Right lung (tissue), 5 donors: ENCODE data around the gene KRT75. TPM values are rescaled to one million over a fixed set of nuclear protein-coding genes. Genes with fewer than 3 reads are reported as not detected.

Experiments
- DNase-seq, 2 donors: peaks; one replicate each; pipeline ENCODE4 v3.0.0-alpha.2; 2013
- polyA plus RNA-seq, 5 donors: library from polyadenylated mRNA; unstranded; fragments of 120-200 nt; gene quantifications; one replicate each; pipeline versions ENCODE4 v1.2.1 to v1.2.3, GENCODE V29; 2013; ENCODE audit warnings: inconsistent platforms in 1 of 5, low replicate concordance in 1 of 5; ENCODE audit not compliant: insufficient read length in 5 of 5, insufficient read depth in 1 of 5

The KRT75 gene
- polyA plus RNA-seq, 5 donors = not detected

- DNase-seq = no peak
These were observed 6.7 kb upstream of the KRT75 start for GRCh38 chr12:52440821-52441319.

GRCh38 chr12:52439845-52440244 lies 5.7 kb upstream of the KRT75 start:
- DNase-seq = no peak

GRCh38 chr12:52439420-52439819 lies 5.2 kb upstream of the KRT75 start:
- no peak for DNase-seq

GRCh38 chr12:52438305-52439301 lies 4.4 kb upstream of the KRT75 start:
- no peak for DNase-seq

GRCh38 chr12:52437508-52437907 lies 3.3 kb upstream of the KRT75 start:
- DNase-seq = no peak

GRCh38 chr12:52436828-52437474 lies 2.8 kb upstream of the KRT75 start:
- DNase-seq = no peak

GRCh38 chr12:52436000-52436827 lies 2.0 kb upstream of the KRT75 start:
- DNase-seq = no peak

- DNase-seq = no peak
These were observed 1.5 kb upstream of the KRT75 start for GRCh38 chr12:52435659-52435999.

- no peak for DNase-seq
These were observed 774 bp upstream of the KRT75 start for GRCh38 chr12:52434760-52435530.

- DNase-seq = no peak
These were observed 580 bp downstream of the KRT75 start for GRCh38 chr12:52433501-52434080.

GRCh38 chr12:52432559-52433207 lies 1.5 kb downstream of the KRT75 start:
- no peak for DNase-seq

GRCh38 chr12:52428121-52428520 lies 6.0 kb downstream of the KRT75 start:
- DNase-seq = no peak

- no peak for DNase-seq
These were observed 7.1 kb downstream of the KRT75 start for GRCh38 chr12:52427083-52427482.

GRCh38 chr12:52426034-52426433 lies 8.1 kb downstream of the KRT75 start:
- DNase-seq = no peak

GRCh38 chr12:52425466-52425865 lies 8.7 kb downstream of the KRT75 start:
- no peak for DNase-seq

GRCh38 chr12:52423661-52424500 lies 10.3 kb downstream of the KRT75 start:
- DNase-seq = no peak

- DNase-seq = no peak
These were observed 11.1 kb downstream of the KRT75 start for GRCh38 chr12:52423035-52423434.

- no peak for DNase-seq
These were observed 14.5 kb downstream of the KRT75 start for GRCh38 chr12:52419656-52420055.

- no peak for DNase-seq
These were observed 15.5 kb downstream of the KRT75 start for GRCh38 chr12:52418576-52419110.
